ENCODE measurements around the gene BNC2.

Gene BNC2

DNA sequence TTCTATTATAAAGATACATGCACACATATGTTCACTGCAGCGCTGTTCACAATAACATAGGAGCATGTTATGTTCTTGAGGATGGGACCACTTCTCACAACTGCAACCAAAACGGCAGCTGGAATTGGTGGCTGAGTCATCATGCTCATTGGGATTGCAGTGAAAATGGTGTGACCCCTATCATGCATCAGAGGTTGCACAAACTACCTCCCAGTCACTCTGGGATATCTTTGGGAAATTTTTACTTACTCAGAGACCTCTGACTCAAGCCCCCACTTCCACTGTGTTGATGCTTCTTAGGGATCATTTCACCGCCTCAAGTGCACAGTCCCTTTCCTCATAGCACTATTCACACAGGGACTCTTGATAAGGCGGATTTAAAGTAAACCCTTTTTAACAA lies 474.1 kb downstream of the BNC2 start:
- DNase-seq = peak; percentile 30

DNA sequence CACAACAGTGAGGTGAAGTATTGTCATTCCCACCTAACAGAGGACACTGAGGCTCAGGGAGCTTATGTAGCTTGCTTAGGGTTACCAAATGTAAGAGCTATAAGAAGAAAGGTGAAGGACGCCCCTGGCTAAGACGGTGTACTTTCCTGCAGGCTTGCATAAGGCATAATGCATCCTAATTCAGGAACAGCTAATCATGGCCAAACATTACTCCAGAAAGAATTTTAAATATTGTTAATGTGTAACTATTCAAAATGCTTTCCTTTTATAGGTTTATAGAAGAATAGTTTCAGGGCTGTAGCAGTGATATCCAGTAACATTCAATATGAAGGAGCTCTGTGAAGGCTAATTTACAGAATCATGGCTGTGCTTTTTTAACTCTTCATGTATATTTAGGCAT lies 479.1 kb downstream of the BNC2 start:
- no peak for DNase-seq

GRCh38 chr9:16387382-16387781 lies 483.1 kb downstream of the BNC2 start:
- peak; percentile 26 for DNase-seq

- DNase-seq = no peak
These were observed 483.7 kb downstream of the BNC2 start for GRCh38 chr9:16386827-16387077.

- DNase-seq = peak; percentile 82
These were observed 484.3 kb downstream of the BNC2 start for GRCh38 chr9:16386007-16386826.

DNA sequence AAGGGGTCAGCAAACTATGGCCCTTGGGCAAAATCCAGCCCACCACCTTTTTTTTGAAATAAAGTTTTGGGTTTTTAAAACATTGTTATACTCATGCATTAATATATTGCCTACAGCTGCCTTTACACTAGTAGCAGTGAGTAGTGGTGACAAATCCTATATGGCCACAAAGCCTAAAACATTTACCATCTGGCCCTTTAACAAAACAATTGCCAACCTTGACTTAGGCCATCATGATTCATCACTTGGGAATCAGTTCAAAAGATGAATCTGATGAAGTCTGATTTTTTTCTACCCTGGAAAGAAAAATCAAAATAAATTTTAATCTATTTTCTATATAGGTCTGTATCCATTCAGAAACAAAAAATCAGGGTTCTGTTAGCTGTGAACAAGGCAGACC lies 484.9 kb downstream of the BNC2 start:
- DNase-seq = peak; percentile 86

GRCh38 chr9:16384993-16385392 lies 485.5 kb downstream of the BNC2 start:
- DNase-seq = no peak

GRCh38 chr9:16377311-16377710 lies 493.2 kb downstream of the BNC2 start:
- no peak for DNase-seq

DNA sequence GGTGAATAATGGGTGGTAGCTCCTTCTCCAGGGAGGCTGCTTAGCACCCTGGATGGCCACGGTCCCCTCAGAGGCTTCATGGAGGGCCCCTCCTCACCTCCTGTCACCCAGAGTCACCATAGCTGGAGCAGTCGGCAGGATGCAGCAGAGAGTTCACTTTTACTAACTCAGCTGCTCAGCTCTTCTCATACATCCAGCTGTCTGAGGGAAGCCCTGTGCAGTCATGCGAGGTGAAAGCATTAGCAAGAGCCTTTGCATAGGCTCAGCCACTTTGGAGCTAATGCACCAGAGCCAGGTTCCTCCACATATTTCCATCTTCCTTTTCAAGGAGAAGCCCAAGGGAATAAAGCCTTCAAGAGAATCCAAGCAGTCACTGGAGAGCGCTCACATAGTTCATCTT lies 499.2 kb downstream of the BNC2 start:
- no peak for DNase-seq

GRCh38 chr9:16370647-16371046 lies 499.8 kb downstream of the BNC2 start:
- no peak for DNase-seq

GRCh38 chr9:16369427-16369826 lies 501.0 kb downstream of the BNC2 start:
- DNase-seq = no peak

DNA sequence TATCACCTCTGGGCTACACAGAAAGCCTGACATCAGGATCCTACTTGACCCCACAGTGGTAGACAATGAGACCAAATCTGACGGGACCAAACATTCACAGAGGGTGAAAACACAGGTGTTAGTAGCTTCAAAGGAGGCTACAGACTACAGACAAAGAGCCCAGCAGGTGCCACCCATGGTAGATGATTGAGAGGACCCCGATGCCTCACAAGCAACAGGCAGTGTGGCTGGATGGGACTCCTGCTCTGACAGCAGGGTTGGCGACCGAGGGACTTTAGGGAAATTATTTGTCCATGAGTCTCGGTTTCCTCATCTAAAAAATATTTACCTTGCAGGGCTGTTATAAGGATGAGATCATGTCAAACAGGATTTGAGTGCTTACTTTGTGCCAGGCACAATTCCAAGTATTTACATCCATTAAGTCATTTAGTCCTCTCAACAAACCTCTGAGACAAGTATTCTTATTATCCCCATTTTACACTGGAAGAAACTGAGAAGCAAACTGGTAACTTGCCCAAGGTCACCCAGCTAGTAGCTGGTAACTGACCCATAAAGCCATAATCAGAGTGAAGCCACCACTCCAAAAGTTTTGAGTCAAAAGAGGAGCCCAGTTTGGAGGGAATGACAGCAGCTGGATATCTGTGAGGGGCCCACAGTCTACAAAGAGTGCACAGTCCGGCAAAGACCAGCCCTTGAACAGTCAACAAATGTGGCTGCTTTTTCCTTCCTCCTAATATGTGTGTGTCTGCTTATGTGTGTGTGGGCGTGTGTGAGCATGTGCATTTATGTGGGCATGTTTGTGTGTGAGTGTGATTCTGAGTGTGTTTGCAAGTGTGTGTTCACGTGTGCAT lies 502.0 kb downstream of the BNC2 start:
- peak; percentile 84 for DNase-seq

GRCh38 chr9:16367605-16368231 lies 502.8 kb downstream of the BNC2 start:
- peak; percentile 90 for DNase-seq

GRCh38 chr9:16364347-16364746 lies 506.1 kb downstream of the BNC2 start:
- no peak for DNase-seq

DNA sequence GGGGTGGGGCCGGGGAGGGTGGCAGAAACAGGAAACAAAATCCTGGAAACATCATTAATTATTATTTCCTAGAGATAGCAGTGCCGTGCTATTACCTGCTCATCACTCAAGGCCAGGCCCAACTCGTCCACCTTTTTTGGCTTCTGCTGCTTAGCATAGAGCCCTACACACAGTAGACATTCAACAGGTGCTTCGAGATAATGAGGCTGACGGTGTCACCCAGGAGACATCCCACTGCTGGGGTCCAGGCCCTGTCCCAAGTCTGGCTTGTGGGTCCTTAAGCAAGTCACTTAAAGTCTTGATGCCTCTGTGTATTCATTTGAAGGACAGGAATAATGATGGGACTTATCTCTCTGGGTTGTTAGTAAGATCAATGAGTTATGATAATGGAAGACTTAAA lies 506.6 kb downstream of the BNC2 start:
- DNase-seq = no peak

DNA sequence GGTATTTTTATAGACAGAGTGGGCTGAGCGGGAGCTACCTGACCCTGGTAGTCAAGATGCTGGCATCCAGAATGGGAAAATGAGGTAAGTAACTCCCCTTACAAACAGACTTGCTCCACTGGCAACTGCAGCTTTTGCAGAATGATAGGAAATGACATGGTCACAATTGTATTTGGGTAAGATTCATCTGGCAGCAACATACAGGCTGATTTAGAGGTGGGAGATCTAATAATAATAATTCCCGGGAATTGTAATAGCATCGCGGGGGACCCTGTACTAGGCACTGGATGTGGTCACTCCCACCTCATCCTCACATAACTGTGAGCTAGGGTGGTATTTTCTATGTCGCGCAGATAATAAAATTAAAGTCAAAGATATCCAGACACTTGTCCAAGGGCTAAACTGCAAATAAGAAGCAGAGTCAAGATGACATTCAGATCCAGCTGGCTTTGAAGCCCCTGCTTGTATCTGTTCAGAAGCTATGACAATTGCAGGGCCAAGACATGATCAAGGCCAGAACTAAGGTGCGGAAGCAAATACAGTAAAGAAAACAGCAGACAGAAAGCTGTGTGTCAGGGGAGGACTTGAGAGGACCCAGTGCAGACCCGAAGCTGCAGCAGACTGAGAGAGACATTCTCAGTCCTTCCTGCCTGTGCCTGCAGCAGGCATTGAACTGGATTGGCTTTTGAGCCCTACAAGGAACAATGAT lies 507.2 kb downstream of the BNC2 start:
- DNase-seq = no peak

DNA sequence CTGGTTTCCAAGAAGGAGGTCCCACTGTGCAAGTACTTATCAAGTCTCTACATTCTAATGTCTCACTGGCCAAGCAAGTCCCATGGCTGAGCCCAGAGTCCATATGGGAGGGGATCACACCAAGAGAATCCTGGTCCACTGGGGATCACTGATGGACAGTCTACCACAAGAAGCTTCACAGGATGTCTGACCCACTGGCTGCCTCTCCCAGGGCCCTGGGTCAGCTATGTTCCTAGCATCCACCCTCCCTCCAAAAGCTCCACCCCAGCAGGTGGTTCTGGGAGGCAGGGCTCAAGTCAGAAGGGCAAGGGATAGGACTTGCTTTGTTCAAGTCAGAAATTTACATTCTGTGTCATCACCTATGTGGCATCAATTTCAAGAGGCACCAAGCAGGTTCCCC lies 508.5 kb downstream of the BNC2 start:
- no peak for DNase-seq

GRCh38 chr9:16361118-16361517 lies 509.4 kb downstream of the BNC2 start:
- DNase-seq = peak; percentile 89

DNA sequence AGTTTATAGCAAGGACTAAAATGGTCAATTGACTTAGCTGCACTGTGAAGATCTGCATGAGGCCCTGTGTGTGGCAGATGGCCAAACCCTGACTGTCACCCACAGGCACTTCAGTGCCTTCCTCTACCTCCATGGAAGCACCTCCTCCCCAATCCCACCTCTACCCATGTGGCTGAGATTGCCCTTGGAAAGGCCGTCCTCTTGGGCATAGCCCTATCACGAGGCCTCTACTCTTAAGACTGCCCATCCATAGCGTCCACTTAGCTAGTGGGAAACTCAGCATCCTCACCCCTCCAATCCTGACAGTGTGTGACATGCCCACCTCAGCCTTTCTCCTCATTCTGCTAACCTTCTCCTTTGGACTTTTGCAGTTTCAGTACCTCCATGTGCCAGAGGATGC lies 510.2 kb downstream of the BNC2 start:
- DNase-seq = no peak

Data from fibroblast of skin of right biceps (primary cell).